CD14-positive monocyte (primary cell): ENCODE results near the gene RHCG. TPM values are rescaled to one million over a fixed set of nuclear protein-coding genes. Genes with fewer than 3 reads are reported as not detected.

Source experiments
- DNase-seq, 3 donors: peaks; one replicate each; pipeline ENCODE4 v3.0.0-alpha.2; 2011 to 2022
- H2AFZ ChIP-seq: 2 replicates; pipeline ENCODE4 v1.6.0; 2012; ENCODE audit warnings: mild to moderate bottlenecking, low read depth, low read length, inconsistent platforms; ENCODE audit not compliant: insufficient read depth, poor library complexity, severe bottlenecking
- H3K27ac ChIP-seq, 2 donors: 1 replicate in 1 of 2; 2 replicates in 1 of 2; pipeline ENCODE4 v1.5.1; 2012 to 2013; ENCODE audit warnings: low read length in 2 of 2, control low read depth in 1 of 2, inconsistent platforms in 1 of 2, low read depth in 1 of 2, mild to moderate bottlenecking in 1 of 2
- H3K27me3 ChIP-seq, 2 donors: one replicate each; pipeline versions ENCODE4 v1.6.0 to v1.6.1; 2011 to 2013; ENCODE audit warnings: low read length in 2 of 2; ENCODE audit not compliant: control insufficient read depth in 2 of 2, insufficient read depth in 2 of 2
- H3K36me3 ChIP-seq, 2 donors: replicated peaks in 1 of 2; 1 replicate in 1 of 2; 2 replicates in 1 of 2; pipeline versions ENCODE4 v1.5.1 to v1.6.1; 2012 to 2013; ENCODE audit warnings: low read length in 2 of 2, control low read depth in 1 of 2, inconsistent platforms in 1 of 2, mild to moderate bottlenecking in 1 of 2; ENCODE audit not compliant: insufficient read depth in 2 of 2, control insufficient read depth in 1 of 2
- H3K4me1 ChIP-seq, 2 donors: 1 replicate in 1 of 2; 2 replicates in 1 of 2; pipeline versions ENCODE4 v1.5.1 to v1.6.1; 2012 to 2013; ENCODE audit warnings: low read length in 2 of 2, control low read depth in 1 of 2, inconsistent platforms in 1 of 2, mild to moderate bottlenecking in 1 of 2, moderate library complexity in 1 of 2; ENCODE audit not compliant: insufficient read depth in 2 of 2, control insufficient read depth in 1 of 2
- H3K4me2 ChIP-seq: replicated peaks from 2 replicates; pipeline ENCODE3; 2012; ENCODE audit warnings: low read length, moderate library complexity, mild to moderate bottlenecking; ENCODE audit not compliant: poor library complexity, severe bottlenecking; ENCODE audit errors: extremely low read depth
- H3K4me3 ChIP-seq, 3 experiments: fragments of 200-600 bp in 1 of 3; sonication (generic) in 1 of 3; replicated peaks in 1 of 3; 1 replicate in 2 of 3; 2 replicates in 1 of 3; pipeline ENCODE4 v1.5.1; 2011 to 2013; ENCODE audit warnings: low read length in 3 of 3, mild to moderate bottlenecking in 3 of 3, control low read depth in 2 of 3, low read depth in 2 of 3, inconsistent platforms in 1 of 3, moderate library complexity in 1 of 3
- H3K79me2 ChIP-seq: 2 replicates; pipeline ENCODE4 v1.6.0; 2012; ENCODE audit warnings: mild to moderate bottlenecking, control low read depth, inconsistent platforms, low read length, moderate library complexity; ENCODE audit not compliant: insufficient read depth
- H3K9ac ChIP-seq: 2 replicates; pipeline ENCODE4 v1.6.0; 2017; ENCODE audit warnings: low read length, mild to moderate bottlenecking; ENCODE audit not compliant: insufficient read depth, poor library complexity, severe bottlenecking
- H3K9me3 ChIP-seq, 2 donors: replicated peaks in 1 of 2; 1 replicate in 1 of 2; 2 replicates in 1 of 2; pipeline versions ENCODE4 v1.5.1 to v1.6.1; 2012 to 2013; ENCODE audit warnings: low read length in 2 of 2, control low read depth in 1 of 2; ENCODE audit not compliant: control insufficient read depth in 1 of 2, insufficient read depth in 1 of 2
- H4K20me1 ChIP-seq: 2 replicates; pipeline ENCODE4 v1.6.0; 2012; ENCODE audit warnings: mild to moderate bottlenecking, low read length, control low read depth, moderate library complexity; ENCODE audit not compliant: insufficient read depth
- H3K27ac Mint-ChIP-seq, 7 donors: one replicate each; pipeline ENCODE4 v1.8.0; 2020; ENCODE audit warnings: mild to moderate bottlenecking in 7 of 7, mixed read lengths in 7 of 7, moderate library complexity in 6 of 7, inconsistent platforms in 2 of 7
- H3K27me3 Mint-ChIP-seq, 3 donors: one replicate each; pipeline ENCODE4 v1.8.0; 2021 to 2022; ENCODE audit warnings: low read depth in 3 of 3, mild to moderate bottlenecking in 3 of 3, mixed read lengths in 3 of 3, moderate library complexity in 3 of 3, inconsistent platforms in 1 of 3
- H3K36me3 Mint-ChIP-seq, 2 donors: one replicate each; pipeline ENCODE4 v1.8.0; 2020; ENCODE audit warnings: mixed read lengths in 2 of 2, inconsistent platforms in 1 of 2, mild to moderate bottlenecking in 1 of 2
- H3K4me1 Mint-ChIP-seq: one replicate; pipeline ENCODE4 v1.8.0; 2020; ENCODE audit warnings: mild to moderate bottlenecking, mixed read lengths
- H3K4me3 Mint-ChIP-seq, 2 donors: one replicate each; pipeline ENCODE4 v1.8.0; 2020; ENCODE audit warnings: mild to moderate bottlenecking in 2 of 2, mixed read lengths in 2 of 2, moderate library complexity in 1 of 2
- H3K9me3 Mint-ChIP-seq, 7 donors: one replicate each; pipeline ENCODE4 v1.8.0; 2020 to 2022; ENCODE audit warnings: mixed read lengths in 7 of 7, mild to moderate bottlenecking in 6 of 7, moderate library complexity in 6 of 7, inconsistent platforms in 2 of 7
- CTCF ChIP-seq: fragments of 200-600 bp; IDR thresholded peaks from one replicate; pipeline ENCODE4 v1.8.0; 2022; ENCODE audit warnings: antibody characterized with exemption, mild to moderate bottlenecking
- WGBS: methylation state at CpG from one replicate; pipeline ENCODE4 v1.1.5; 2013; ENCODE audit warnings: missing lambda C conversion rate; ENCODE audit not compliant: insufficient coverage; 5-methylcytosine and 5-hydroxymethylcytosine counted together
- intact Hi-C, 2 donors: fragments of 100-400 bp; cut with micrococcal nuclease; formaldehyde crosslinking; loops; one replicate each; pipeline versions ENCODE4 v1.15.0 to v1.15.1; 2023
- polyA plus RNA-seq, 3 donors: library from polyadenylated mRNA; depleted of rRNA in 1 of 3; unstranded in 2 of 3; stranded (reverse) in 1 of 3; fragments of 300-500 nt in 2 of 3; fragments of >200 nt in 1 of 3; fragmentation: Illumina TruSeq in 2 of 3; gene quantifications; 1 replicate in 2 of 3; 2 replicates in 1 of 3; pipeline ENCODE4 v1.2.3, GENCODE V29; 2012 to 2021

RHCG gene
- polyA plus RNA-seq, 3 donors: not detected

DNA sequence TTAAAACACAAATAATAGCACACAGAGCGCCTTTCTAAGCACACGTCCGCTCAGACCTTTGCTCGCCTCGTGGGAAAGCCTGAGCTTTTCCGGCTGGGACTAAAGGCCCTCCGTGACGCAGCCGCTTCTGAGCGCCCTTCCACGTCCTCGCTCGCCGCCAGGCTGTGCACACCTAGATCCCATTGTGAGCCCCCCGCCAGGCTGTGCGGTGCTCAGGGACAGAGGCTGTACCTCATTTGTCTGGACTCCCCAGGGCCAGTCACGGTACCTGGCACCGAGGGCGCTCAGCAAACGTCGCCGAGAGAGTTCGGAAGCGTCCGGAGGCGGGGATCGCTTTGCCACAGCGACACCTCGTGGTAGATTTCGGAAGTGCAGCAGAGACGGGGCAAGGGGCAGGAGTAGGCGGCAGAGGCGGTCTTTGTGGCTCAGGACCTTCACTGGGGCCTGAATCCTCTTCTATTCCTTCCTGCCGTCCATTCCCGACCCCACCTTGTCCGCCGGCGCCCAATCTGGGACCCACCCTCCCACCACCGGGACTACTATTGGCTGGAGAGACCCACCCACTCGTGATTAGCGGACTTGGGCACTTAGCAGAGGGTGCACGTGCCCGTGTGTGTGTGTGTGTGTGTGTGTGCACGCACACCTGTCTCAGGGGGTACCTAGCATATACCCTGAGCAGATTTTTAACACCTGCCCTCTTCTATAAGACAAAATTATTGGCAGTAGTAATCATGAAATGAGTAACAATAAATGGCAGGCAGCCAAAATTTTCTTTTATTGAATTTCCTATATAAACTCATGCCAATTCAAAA is 65.6 kb downstream of the RHCG start:
- Histone ChIP-seq H3K9ac (no peak overlapping the region), H3K36me3 (no peaks in the 10 kb centered on the region), H4K20me1 (no peaks in the 10 kb centered on the region), H3K27me3 (peaks cover 6 to 41% of the 10 kb centered on the region in 2 donors), H2AFZ (peak overlapping the region; percentile 73), H3K4me3 (peak overlapping the region; percentile 17 to 67 (median 21)), H3K27ac (no peak overlapping the region), H3K9me3 (no peaks in the 10 kb centered on the region), H3K79me2 (no peaks in the 10 kb centered on the region), H3K4me1 (peaks cover 19 to 27% of the 10 kb centered on the region in 2 donors), H3K4me2 (peak overlapping the region; percentile 76)
- Mint-ChIP-seq H3K4me3 (peak overlapping the region; percentile 77 to 95), H3K27ac (peak overlapping the region in 2 of 7 donors; percentile 21 to 90), H3K36me3 (peaks cover 2 to 5% of the 10 kb centered on the region in 2 donors), H3K4me1 (peaks cover 25% of the 10 kb centered on the region), H3K27me3 (peaks cover 28 to 52% (median 42%) of the 10 kb centered on the region in 3 donors), H3K9me3 (no peaks in the 10 kb centered on the region)
- WGBS: under 1% methylated on average over 32 of the region's 44 CpGs
- TF ChIP-seq CTCF: peak; percentile 98
- intact Hi-C loops: loop anchor here (1.0 kb wide), 2 partner anchors 71 to 72 kb away; no protein-coding TSS in a partner anchor
- DNase-seq: peak; percentile 63 to 74 (median 71)

GRCh38 chr15:89429986-89430385 is 66.4 kb downstream of the RHCG start:
- intact Hi-C loops: loop anchor here (1.0 kb wide), 2 partner anchors 71 to 72 kb away; no protein-coding TSS in a partner anchor
- H2AFZ ChIP-seq: no peak overlapping the region
- H4K20me1 ChIP-seq: no peaks in the 10 kb centered on the region
- peaks cover 6 to 40% of the 10 kb centered on the region in 2 donors for H3K27me3 ChIP-seq
- no peak overlapping the region for H3K4me2 ChIP-seq
- no peak overlapping the region for H3K4me3 ChIP-seq
- peaks cover 19 to 27% of the 10 kb centered on the region in 2 donors for H3K4me1 ChIP-seq
- Mint-ChIP-seq H3K4me1 (peaks cover 25% of the 10 kb centered on the region), H3K36me3 (peaks cover 2 to 5% of the 10 kb centered on the region in 2 donors), H3K9me3 (no peaks in the 10 kb centered on the region), H3K27ac (no peak overlapping the region), H3K27me3 (peaks cover 32 to 54% (median 41%) of the 10 kb centered on the region in 3 donors), H3K4me3 (peak overlapping the region in 1 of 2 donors; percentile 95)
- no peak for TF ChIP-seq CTCF
- WGBS: 83% methylated on average over 1 of the region's 2 CpGs
- no peaks in the 10 kb centered on the region for H3K36me3 ChIP-seq
- H3K9ac ChIP-seq: no peak overlapping the region
- no peaks in the 10 kb centered on the region for H3K79me2 ChIP-seq
- DNase-seq: no peak
- H3K9me3 ChIP-seq: no peaks in the 10 kb centered on the region
- H3K27ac ChIP-seq: no peak overlapping the region
